ENCODE measurements around the gene RASGRP3. TPM values are rescaled to one million over a fixed set of nuclear protein-coding genes. Genes with fewer than 3 reads are reported as not detected.

Gene RASGRP3
- total RNA-seq, 1 donor from 2014 or later: 0.94 TPM

GRCh38 chr2:33502025-33502424, 25.6 kb downstream of the RASGRP3 start:
- TF ChIP-seq CTCF (conservative IDR thresholded peaks at IDR 0.05): no peak
- Mint-ChIP-seq H3K4me3 (no peak overlapping the region), H3K9me3 (peaks cover 6% of the 10 kb centered on the region), H3K4me1 (ENCODE audit: unreplicated experiment) (peaks cover 4% of the 10 kb centered on the region), H3K27ac (no peak overlapping the region), H3K27me3 (peaks cover 5% of the 10 kb centered on the region), H3K36me3 (no peaks in the 10 kb centered on the region)
- no peak for DNase-seq (ENCODE audit: extremely low spot score, unreplicated experiment)

- DNase-seq (ENCODE audit: extremely low spot score, unreplicated experiment): no peak
- H3K36me3 Mint-ChIP-seq: no peaks in the 10 kb centered on the region
- peaks cover 6% of the 10 kb centered on the region for H3K9me3 Mint-ChIP-seq
- no peak for TF ChIP-seq CTCF (conservative IDR thresholded peaks at IDR 0.05)
- peaks cover 4% of the 10 kb centered on the region for H3K4me1 Mint-ChIP-seq (ENCODE audit: unreplicated experiment)
- peaks cover 5% of the 10 kb centered on the region for H3K27me3 Mint-ChIP-seq
- H3K27ac Mint-ChIP-seq: no peak overlapping the region
- no peak overlapping the region for H3K4me3 Mint-ChIP-seq
These were observed 26.6 kb downstream of the RASGRP3 start for GRCh38 chr2:33503002-33503401.

- TF ChIP-seq CTCF (conservative IDR thresholded peaks at IDR 0.05): no peak
- no peak overlapping the region for H3K27ac Mint-ChIP-seq
- no peaks in the 10 kb centered on the region for H3K27me3 Mint-ChIP-seq
- no peaks in the 10 kb centered on the region for H3K36me3 Mint-ChIP-seq
- no peak overlapping the region for H3K4me3 Mint-ChIP-seq
- DNase-seq (ENCODE audit: extremely low spot score, unreplicated experiment): no peak
- no peaks in the 10 kb centered on the region for H3K4me1 Mint-ChIP-seq (ENCODE audit: unreplicated experiment)
- no peaks in the 10 kb centered on the region for H3K9me3 Mint-ChIP-seq
These were observed 29.5 kb downstream of the RASGRP3 start for GRCh38 chr2:33505966-33506365.

- H3K9me3 Mint-ChIP-seq: no peaks in the 10 kb centered on the region
- no peaks in the 10 kb centered on the region for H3K4me1 Mint-ChIP-seq (ENCODE audit: unreplicated experiment)
These were observed 33.6 kb downstream of the RASGRP3 start for GRCh38 chr2:33509908-33510585.

GRCh38 chr2:33510586-33510968, 34.1 kb downstream of the RASGRP3 start:
- H3K4me1 Mint-ChIP-seq (ENCODE audit: unreplicated experiment): no peaks in the 10 kb centered on the region
- H3K9me3 Mint-ChIP-seq: no peaks in the 10 kb centered on the region
- TF ChIP-seq CTCF (conservative IDR thresholded peaks at IDR 0.05): no peak
- H3K4me3 Mint-ChIP-seq: no peak overlapping the region
- peaks cover 2% of the 10 kb centered on the region for H3K27me3 Mint-ChIP-seq
- H3K36me3 Mint-ChIP-seq: no peaks in the 10 kb centered on the region
- no peak for DNase-seq (ENCODE audit: extremely low spot score, unreplicated experiment)
- no peak overlapping the region for H3K27ac Mint-ChIP-seq

More at GRCh38 chr2:33509908-33510585, 33.6 kb downstream of the RASGRP3 start:
- H3K27ac Mint-ChIP-seq: no peak overlapping the region
- H3K27me3 Mint-ChIP-seq: no peaks in the 10 kb centered on the region
- H3K4me3 Mint-ChIP-seq: no peak overlapping the region
- DNase-seq (ENCODE audit: extremely low spot score, unreplicated experiment): no peak
- TF ChIP-seq CTCF (conservative IDR thresholded peaks at IDR 0.05): no peak
- H3K36me3 Mint-ChIP-seq: no peaks in the 10 kb centered on the region
